K562 (cell line): ENCODE measurements around the gene COL15A1. TPM values are rescaled to one million over a fixed set of nuclear protein-coding genes. Genes with fewer than 3 reads are reported as not detected.

Source experiments
- ARID1B ChIP-seq: fragments of 450-650 bp; IDR thresholded peaks from 2 replicates; pipeline ENCODE4 v1.6.1; 2016; ENCODE audit warnings: antibody characterized with exemption, mild to moderate bottlenecking, inconsistent platforms
- ATF7 ChIP-seq: fragments of 450-650 bp; IDR thresholded peaks from 2 replicates; pipeline ENCODE4 v1.7.1; 2014; ENCODE audit warnings: mild to moderate bottlenecking, moderate library complexity
- CBX1 ChIP-seq: sonication (generic); IDR thresholded peaks from 2 replicates; pipeline ENCODE4 v1.6.1; 2016; ENCODE audit warnings: antibody characterized with exemption, low read depth, mild to moderate bottlenecking
- E2F6 ChIP-seq, 2 experiments: IDR thresholded peaks; 2 replicates each; pipeline ENCODE4 v1.6.1; 2011; ENCODE audit warnings: borderline replicate concordance in 1 of 2, control low read depth in 1 of 2, low read depth in 1 of 2, low read length in 1 of 2, mild to moderate bottlenecking in 1 of 2, mixed read lengths in 1 of 2, moderate library complexity in 1 of 2; ENCODE audit not compliant: insufficient read depth in 1 of 2, insufficient read length in 1 of 2, poor library complexity in 1 of 2, severe bottlenecking in 1 of 2; ENCODE audit errors: extremely low read depth in 1 of 2
- FOXK2 ChIP-seq, 2 experiments: fragments of 450-650 bp; IDR thresholded peaks in 1 of 2; conservative IDR thresholded peaks in 1 of 2; 2 replicates each; pipeline ENCODE4 v1.6.1; 2016; ENCODE audit warnings: low read depth in 2 of 2, mild to moderate bottlenecking in 1 of 2
- GTF2F1 ChIP-seq: IDR thresholded peaks from 2 replicates; pipeline ENCODE4 v1.6.1; 2011; ENCODE audit warnings: low read depth, low read length, improper control_type of control experiment
- KAT7 ChIP-seq: sonication (generic); formaldehyde crosslinking; IDR thresholded peaks from 2 replicates; pipeline ENCODE4 v1.8.0; 2022; ENCODE audit warnings: missing genetic modification reagents, mild to moderate bottlenecking, borderline replicate concordance
- L3MBTL2 ChIP-seq: fragments of 450-650 bp; IDR thresholded peaks from 2 replicates; pipeline ENCODE4 v1.6.1; 2016; ENCODE audit warnings: mild to moderate bottlenecking, moderate library complexity
- LCOR ChIP-seq: sonication (generic); formaldehyde crosslinking; IDR thresholded peaks from 2 replicates; pipeline ENCODE4 v1.8.0; 2022; ENCODE audit warnings: mild to moderate bottlenecking, missing genetic modification reagents
- MAZ ChIP-seq, 2 experiments: fragments of 450-650 bp in 1 of 2; sonication (generic) in 1 of 2; formaldehyde crosslinking; IDR thresholded peaks in 1 of 2; conservative IDR thresholded peaks in 1 of 2; 2 replicates each; pipeline versions ENCODE4 v1.4.0 to v1.5.0; 2020; ENCODE audit warnings: mild to moderate bottlenecking in 1 of 2, missing genetic modification reagents in 1 of 2
- MBD2 ChIP-seq: sonication (generic); IDR thresholded peaks from 2 replicates; pipeline ENCODE4 v1.6.1; 2016; ENCODE audit warnings: low read depth, borderline replicate concordance
- NCOA6 ChIP-seq: fragments of 450-650 bp; IDR thresholded peaks from 2 replicates; pipeline ENCODE4 v1.6.1; 2017; ENCODE audit warnings: mild to moderate bottlenecking
- NCOR1 ChIP-seq: fragments of 450-650 bp; IDR thresholded peaks from 2 replicates; pipeline ENCODE4 v1.6.1; 2016; ENCODE audit warnings: mild to moderate bottlenecking, moderate library complexity
- PBX2 ChIP-seq, 2 experiments: IDR thresholded peaks in 1 of 2; conservative IDR thresholded peaks in 1 of 2; 2 replicates each; pipeline ENCODE4 v1.6.1; 2016; ENCODE audit warnings: low read depth in 2 of 2, mild to moderate bottlenecking in 1 of 2, missing compliant biosample characterization in 1 of 2, missing genetic modification characterization in 1 of 2, moderate library complexity in 1 of 2
- PHB2 ChIP-seq: fragments of 450-650 bp; IDR thresholded peaks from 2 replicates; pipeline ENCODE4 v1.6.1; 2017; ENCODE audit warnings: low read depth
- RBM14 ChIP-seq: fragments of 200-400 bp; formaldehyde crosslinking; IDR thresholded peaks from 2 replicates; pipeline ENCODE4 v1.6.1; 2018; ENCODE audit warnings: low read depth, mild to moderate bottlenecking, low read length, moderate library complexity, borderline replicate concordance; ENCODE audit not compliant: insufficient read depth
- TCF7 ChIP-seq: sonication (generic); IDR thresholded peaks from 2 replicates; pipeline ENCODE4 v1.6.1; 2016; ENCODE audit warnings: antibody characterized with exemption, borderline replicate concordance
- ZBTB7A ChIP-seq: IDR thresholded peaks from 2 replicates; pipeline ENCODE4 v1.6.1; 2011; ENCODE audit warnings: low read depth, mild to moderate bottlenecking, low read length, moderate library complexity, borderline replicate concordance; ENCODE audit not compliant: control insufficient read depth
- ZFP1 ChIP-seq: fragments of 450-650 bp; formaldehyde crosslinking; IDR thresholded peaks from 2 replicates; pipeline ENCODE4 v1.4.0; 2020; ENCODE audit warnings: mild to moderate bottlenecking, mixed read lengths
- polyA plus RNA-seq, 8 experiments: library from polyadenylated mRNA; depleted of rRNA in 4 of 8; stranded (reverse) in 5 of 8; unstranded in 3 of 8; fragments of >200 nt; fragmentation: Nextera tagmentation in 2 of 8; fragmentation: Illumina TruSeq in 1 of 8; extraction: Ambion mirVana in 2 of 8; extraction: Trizol in 1 of 8; gene quantifications; 2 replicates each; pipeline versions ENCODE4 v1.2.1 to v1.2.3, GENCODE V29; 2011 to 2014; ENCODE audit warnings: inconsistent platforms in 1 of 8, missing spikeins in 1 of 8
- total RNA-seq, 7 experiments: library from RNA; depleted of rRNA in 6 of 7; stranded (reverse); fragments of >200 nt in 6 of 7; fragmentation: Illumina TruSeq in 2 of 7; extraction: Trizol in 2 of 7; gene quantifications; 2 replicates each; pipeline versions ENCODE4 v1.2.1 to v1.2.3, GENCODE V29; 2011 to 2021; ENCODE audit warnings: low replicate concordance in 1 of 7
- TF ChIP-seq, protein P1 (sequence below): fragments of 250-450 bp; sonication (Bioruptor Pico); IDR thresholded peaks from 2 replicates; pipeline ENCODE4 v1.4.0; 2020; ENCODE audit warnings: borderline replicate concordance

COL15A1 gene
- total and polyA plus RNA-seq, 9 of the 15 experiments (the other 6 are each of a cell fraction or from before 2014, with no cell fraction given), result 0.46 to 5.1 (median 2.6) TPM

- TF ChIP-seq ZBTB7A (peak; percentile 54; the same call in 1 of the 2 replicates), TCF7 (no peak), RBM14 (no peak), L3MBTL2 (peak; percentile 84), ARID1B (no peak), GTF2F1 (no peak), E2F6 (IDR thresholded peaks at IDR 0.05; ENCODE audit: borderline replicate concordance in 1 of 2, extremely low read depth in 1 of 2, insufficient read depth in 1 of 2, insufficient read length in 1 of 2, low read depth in 1 of 2, low read length in 1 of 2, poor library complexity in 1 of 2, severe bottlenecking in 1 of 2) (peak in 1 of 2 experiments; percentile 54), MAZ (CRISPR knock-in tag; conservative IDR thresholded peaks at IDR 0.05 in 1 of 2, IDR thresholded peaks at IDR 0.05 in 1 of 2) (peak in 1 of 2 experiments; percentile 26; a peak in 2 of 4 replicates), LCOR (CRISPR knock-in tag) (no peak), KAT7 (CRISPR knock-in tag) (no peak), PHB2 (no peak), CBX1 (no peak), ATF7 (0 out of 2 replicates have a peak, but pooled peaks have one; percentile 27), PBX2 (CRISPR knock-in tag; IDR thresholded peaks at IDR 0.05; ENCODE audit: low read depth) (no peak), PBX2 (tag; conservative IDR thresholded peaks at IDR 0.05; ENCODE audit: low read depth) (no peak), MBD2 (no peak), ZFP1 (no peak), FOXK2 (conservative IDR thresholded peaks at IDR 0.05 in 1 of 2, IDR thresholded peaks at IDR 0.05 in 1 of 2; ENCODE audit: low read depth in 2 of 2) (no peak), NCOA6 (no peak), NCOR1 (no peak)
- TF ChIP-seq, protein P1, sequence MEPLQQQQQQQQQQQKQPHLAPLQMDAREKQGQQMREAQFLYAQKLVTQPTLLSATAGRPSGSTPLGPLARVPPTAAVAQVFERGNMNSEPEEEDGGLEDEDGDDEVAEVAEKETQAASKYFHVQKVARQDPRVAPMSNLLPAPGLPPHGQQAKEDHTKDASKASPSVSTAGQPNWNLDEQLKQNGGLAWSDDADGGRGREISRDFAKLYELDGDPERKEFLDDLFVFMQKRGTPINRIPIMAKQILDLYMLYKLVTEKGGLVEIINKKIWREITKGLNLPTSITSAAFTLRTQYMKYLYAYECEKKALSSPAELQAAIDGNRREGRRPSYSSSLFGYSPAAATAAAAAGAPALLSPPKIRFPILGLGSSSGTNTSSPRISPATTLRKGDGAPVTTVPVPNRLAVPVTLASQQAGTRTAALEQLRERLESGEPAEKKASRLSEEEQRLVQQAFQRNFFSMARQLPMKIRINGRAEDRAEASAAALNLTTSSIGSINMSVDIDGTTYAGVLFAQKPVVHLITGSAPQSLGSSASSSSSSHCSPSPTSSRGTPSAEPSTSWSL (CRISPR knock-in tag), result no peak
Observed at GRCh38 chr9:98943682-98944056, at the start of gene COL15A1 (continued).
